HG03575 (cell line): ENCODE data around the gene NUP35.
A peak's percentile ranks its signal among the peaks of the same experiment; 100 is the strongest.

Source experiments
- ATAC-seq: cut with Tn5 transposase; IDR thresholded peaks from one replicate; pipeline ENCODE4 v1.9.1; 2021; ENCODE audit not compliant: unreplicated experiment, insufficient number of reproducible peaks, low FRiP score; ENCODE audit errors: extremely low read depth

The NUP35 gene

GRCh38 chr2:183124222-183124956 is at the start of gene NUP35:
Gene NUP35, plus strand, starts transcription at chr2:183124443. Its CDS starts 15 bp downstream, at chr2:183124458.
- ATAC-seq = peak; percentile 73

GRCh38 chr2:183078163-183078463 is 46.1 kb upstream of the NUP35 start:
- no peak for ATAC-seq

GRCh38 chr2:183078464-183079138 is 45.6 kb upstream of the NUP35 start, which contains the start of gene DUSP19:
Gene DUSP19, plus strand, starts transcription at chr2:183078747. Its CDS starts 187 bp downstream, at chr2:183078934.
- peak; percentile 51 for ATAC-seq

GRCh38 chr2:183079139-183079775 is 45.0 kb upstream of the NUP35 start:
- ATAC-seq = peak; percentile 11

GRCh38 chr2:183081911-183082310 is 42.3 kb upstream of the NUP35 start:
- ATAC-seq = no peak

- no peak for ATAC-seq
Observed at GRCh38 chr2:183088061-183088460, 36.2 kb upstream of the NUP35 start.

GRCh38 chr2:183089192-183089851 is 34.9 kb upstream of the NUP35 start:
- no peak for ATAC-seq

GRCh38 chr2:183091318-183091953 is 32.8 kb upstream of the NUP35 start:
- ATAC-seq = no peak

GRCh38 chr2:183091954-183092345 is 32.3 kb upstream of the NUP35 start:
- ATAC-seq = no peak

GRCh38 chr2:183093857-183094657 is 30.2 kb upstream of the NUP35 start:
- ATAC-seq = peak; percentile 62

- no peak for ATAC-seq
Observed at GRCh38 chr2:183105402-183106134, 18.7 kb upstream of the NUP35 start.

- no peak for ATAC-seq
Observed at GRCh38 chr2:183112577-183112976, 11.7 kb upstream of the NUP35 start.

- ATAC-seq = no peak
Observed at GRCh38 chr2:183113630-183114029, 10.6 kb upstream of the NUP35 start.

- no peak for ATAC-seq
Observed at GRCh38 chr2:183117226-183117625, 7.0 kb upstream of the NUP35 start.

GRCh38 chr2:183123117-183123958 is 905 bp upstream of the NUP35 start:
- ATAC-seq = no peak

GRCh38 chr2:183123959-183124221 is 353 bp upstream of the NUP35 start:
- ATAC-seq = peak; percentile 17

- ATAC-seq = no peak
Observed at GRCh38 chr2:183124957-183125255, 663 bp downstream of the NUP35 start.
